HCT116 (cell line): ENCODE measurements around the gene ZNF787. TPM values are rescaled to one million over a fixed set of nuclear protein-coding genes. Genes with fewer than 3 reads are reported as not detected.

Experiments used
- ATAC-seq: fragments of 200-7000 bp; cut with Tn5 transposase; 2 replicates; pipeline ENCODE4 v1.9.1; 2020; ENCODE audit warnings: mild to moderate bottlenecking, moderate library complexity
- BruUV-seq: library from RNA; stranded (reverse); fragments of 400-500 nt; replicated peaks from 2 replicates; lab custom pipeline; 2021; lab: Mats Ljungman, UMichigan
- CTCF ChIA-PET: fragments of 300-600 bp; sonication (Branson Sonifier 250); formaldehyde crosslinking; loops from one replicate; lab custom pipeline; 2021; ENCODE audit warnings: antibody characterized with exemption; lab: Charles Lee
- POLR2A ChIA-PET: fragments of 300-600, 350-600 bp; sonication (Branson Sonifier 250); formaldehyde crosslinking; loops from one replicate; lab custom pipeline; 2021; ENCODE audit warnings: antibody characterized with exemption; lab: Charles Lee
- RAD21 ChIA-PET, 2 experiments: fragments of 300-600 bp; sonication (Branson Sonifier 250); formaldehyde crosslinking; loops; one replicate each; lab custom pipeline; 2023; ENCODE audit warnings: low total read pairs in 2 of 2; ENCODE audit not compliant: uncharacterized antibody in 2 of 2, unreplicated experiment in 2 of 2, low non-redundant PET in 1 of 2; lab: Charles Lee
- DNase-seq: peaks from one replicate; pipeline ENCODE4 v3.0.0-alpha.2; 2010; ENCODE audit warnings: low read depth, low spot score
- H2AFZ ChIP-seq: fragments of 200-600 bp; shearing (Covaris generic), sonication (generic); 2 replicates; pipeline ENCODE4 v1.6.1; 2017; ENCODE audit warnings: low read depth, mixed run types, mixed read lengths, antibody characterized with exemption, low read length; ENCODE audit not compliant: poor library complexity, severe bottlenecking
- H3K27ac ChIP-seq: 2 replicates; pipeline ENCODE4 v1.5.1; 2012; ENCODE audit warnings: low read depth, low read length
- H3K27me3 ChIP-seq: fragments of 200-600 bp; sonication (generic); 2 replicates; pipeline ENCODE4 v1.6.1; 2016; ENCODE audit warnings: mixed run types, low read length, mixed read lengths; ENCODE audit not compliant: insufficient read depth
- H3K36me3 ChIP-seq, 2 experiments: fragments of 200-500 bp in 1 of 2; fragments of 200-600 bp in 1 of 2; sonication (Bioruptor generic) in 1 of 2; sonication (generic) in 1 of 2; 2 replicates each; pipeline versions ENCODE4 v1.5.1 to v1.6.1; 2014 to 2016; ENCODE audit warnings: low read length in 2 of 2, inconsistent platforms in 1 of 2, mixed read lengths in 1 of 2, mixed run types in 1 of 2; ENCODE audit not compliant: insufficient read depth in 2 of 2, control insufficient read depth in 1 of 2
- H3K4me1 ChIP-seq, 2 experiments: fragments of 200-600 bp in 1 of 2; sonication (generic) in 1 of 2; 2 replicates each; pipeline versions ENCODE4 v1.5.1 to v1.6.1; 2012 to 2017; ENCODE audit warnings: low read length in 2 of 2, inconsistent platforms in 1 of 2, mild to moderate bottlenecking in 1 of 2, mixed read lengths in 1 of 2, mixed run types in 1 of 2, moderate library complexity in 1 of 2; ENCODE audit not compliant: insufficient read depth in 2 of 2, control insufficient read depth in 1 of 2
- H3K4me2 ChIP-seq: fragments of 200-600 bp; sonication (generic); 2 replicates; pipeline ENCODE4 v1.6.1; 2017; ENCODE audit warnings: mixed run types, low read length, mixed read lengths
- H3K4me3 ChIP-seq, 2 experiments: fragments of 200-600 bp in 1 of 2; sonication (generic) in 1 of 2; replicated peaks in 1 of 2; 2 replicates each; pipeline ENCODE4 v1.5.1; 2011 to 2016; ENCODE audit warnings: low read length in 2 of 2, control low read depth in 1 of 2, low read depth in 1 of 2, mild to moderate bottlenecking in 1 of 2, mixed read lengths in 1 of 2, mixed run types in 1 of 2
- H3K79me2 ChIP-seq: fragments of 200-600 bp; sonication (generic); 2 replicates; pipeline ENCODE4 v1.6.1; 2017; ENCODE audit warnings: mild to moderate bottlenecking, mixed run types, low read length, moderate library complexity, mixed read lengths; ENCODE audit not compliant: insufficient read depth
- H3K9ac ChIP-seq: fragments of 200-600 bp; sonication (generic); 2 replicates; pipeline ENCODE4 v1.6.1; 2016; ENCODE audit warnings: low read length, mixed read lengths
- H3K9me2 ChIP-seq: fragments of 200-600 bp; sonication (generic), shearing (Covaris generic); 2 replicates; pipeline ENCODE4 v1.6.1; 2017; ENCODE audit warnings: mixed run types, mild to moderate bottlenecking, moderate library complexity; ENCODE audit not compliant: insufficient read depth
- H3K9me3 ChIP-seq, 2 experiments: fragments of 200-500 bp in 1 of 2; fragments of 200-600 bp in 1 of 2; sonication (Bioruptor generic) in 1 of 2; sonication (generic) in 1 of 2; 2 replicates each; pipeline ENCODE4 v1.6.1; 2014 to 2017; ENCODE audit warnings: low read length in 2 of 2, mixed read lengths in 2 of 2, inconsistent platforms in 1 of 2, low read depth in 1 of 2, mild to moderate bottlenecking in 1 of 2, mixed run types in 1 of 2, moderate library complexity in 1 of 2; ENCODE audit not compliant: control insufficient read depth in 1 of 2, insufficient read depth in 1 of 2
- H4K20me1 ChIP-seq: fragments of 200-600 bp; sonication (generic), shearing (Covaris generic); 2 replicates; pipeline ENCODE4 v1.6.1; 2017; ENCODE audit warnings: mixed run types, mild to moderate bottlenecking, moderate library complexity; ENCODE audit not compliant: insufficient read depth
- ATF3 ChIP-seq: IDR thresholded peaks from 2 replicates; pipeline ENCODE4 v1.6.1; 2012
- CBX3 ChIP-seq: IDR thresholded peaks from 2 replicates; pipeline ENCODE4 v1.6.1; 2012; ENCODE audit warnings: low read depth
- CEBPB ChIP-seq: IDR thresholded peaks from 2 replicates; pipeline ENCODE4 v1.6.1; 2012; ENCODE audit warnings: low read depth
- ELF1 ChIP-seq: IDR thresholded peaks from 2 replicates; pipeline ENCODE4 v1.6.1; 2012; ENCODE audit warnings: low read depth, borderline replicate concordance
- EZH2 ChIP-seq: fragments of 200-600 bp; sonication (generic); IDR thresholded peaks from 2 replicates; pipeline ENCODE4 v1.6.1; 2017; ENCODE audit warnings: antibody characterized with exemption, mixed run types
- EZH2phosphoT487 ChIP-seq: fragments of 200-600 bp; IDR thresholded peaks from 2 replicates; pipeline ENCODE4 v1.6.1; 2018; ENCODE audit warnings: antibody characterized with exemption, borderline replicate concordance
- FOSL1 ChIP-seq: IDR thresholded peaks from 2 replicates; pipeline ENCODE4 v1.6.1; 2012; ENCODE audit warnings: low read depth
- JUND ChIP-seq: IDR thresholded peaks from 2 replicates; pipeline ENCODE4 v1.6.1; 2012
- POLR2A ChIP-seq: IDR thresholded peaks from 2 replicates; pipeline ENCODE4 v1.7.0; 2011; ENCODE audit warnings: borderline replicate concordance; ENCODE audit not compliant: insufficient read depth, insufficient read length; ENCODE audit errors: extremely low read depth
- POLR2AphosphoS5 ChIP-seq: IDR thresholded peaks from 2 replicates; pipeline ENCODE4 v1.6.1; 2011; ENCODE audit warnings: mild to moderate bottlenecking, low read depth, low read length, moderate library complexity
- RAD21 ChIP-seq: IDR thresholded peaks from 2 replicates; pipeline ENCODE4 v1.6.1; 2012; ENCODE audit warnings: low read depth, mild to moderate bottlenecking
- SIN3A ChIP-seq: IDR thresholded peaks from 2 replicates; pipeline ENCODE4 v1.6.1; 2012; ENCODE audit warnings: low read depth
- SRF ChIP-seq: IDR thresholded peaks from 2 replicates; pipeline ENCODE4 v1.6.1; 2012; ENCODE audit warnings: low read depth
- TCF7L2 ChIP-seq: IDR thresholded peaks from 2 replicates; pipeline ENCODE4 v1.7.0; 2011; ENCODE audit warnings: borderline replicate concordance, inconsistent platforms; ENCODE audit not compliant: insufficient read depth, insufficient read length; ENCODE audit errors: extremely low read depth
- ZFX ChIP-seq: fragments of 450-650 bp; IDR thresholded peaks from 2 replicates; pipeline ENCODE4 v1.6.1; 2017
- ZNF274 ChIP-seq: fragments of 200-500 bp; sonication (Bioruptor generic); IDR thresholded peaks from 2 replicates; pipeline ENCODE4 v1.6.1; 2014; ENCODE audit warnings: mild to moderate bottlenecking, low read depth, low read length, inconsistent platforms
- intact Hi-C: fragments of 100-400 bp; cut with micrococcal nuclease; formaldehyde crosslinking; loops from 2 replicates; pipeline ENCODE4 v1.10.0; 2022
- total RNA-seq: library from RNA; stranded (reverse); gene quantifications from one replicate; pipeline ENCODE4 v1.2.1, GENCODE V29; 2021; ENCODE audit not compliant: unreplicated experiment

The ZNF787 gene
- total RNA-seq, 1 experiment from 2014 or later = 40.3 TPM

- Histone ChIP-seq H3K27ac (no peak overlapping the region), H3K27me3 (no peaks in the 10 kb centered on the region), H2AFZ (no peak overlapping the region), H3K4me2 (no peak overlapping the region), H3K9me2 (no peaks in the 10 kb centered on the region), H3K9me3 (no peaks in the 10 kb centered on the region), H3K9ac (no peak overlapping the region), H4K20me1 (no peaks in the 10 kb centered on the region), H3K4me3 (no peak overlapping the region), H3K36me3 (0 out of 4 replicates have a peak, but pooled peaks cover 0 to 3% of the 10 kb centered on the region in 2 experiments), H3K4me1 (peaks cover 9 to 22% of the 10 kb centered on the region in 2 experiments), H3K79me2 (peaks cover 81% of the 10 kb centered on the region)
- intact Hi-C loops = no loop called here
- DNase-seq (no peak), ATAC-seq (no peak)
- ChIA-PET POLR2A (no interaction called here), RAD21 (no interaction called here), CTCF (no interaction called here)
- BruUV-seq = no TSS peak
- no peak for TF ChIP-seq SIN3A
- TF ChIP-seq TCF7L2 = no peak
- no peak for TF ChIP-seq EZH2
- TF ChIP-seq POLR2AphosphoS5 = no peak
These were observed 3.7 kb downstream of the ZNF787 start for GRCh38 chr19:56117376-56117884.

- no peak for TF ChIP-seq ELF1
- TF ChIP-seq JUND = no peak
- no peak for TF ChIP-seq POLR2A
- TF ChIP-seq FOSL1 = no peak
- no peak for TF ChIP-seq EZH2
- no peak for TF ChIP-seq TCF7L2
- TF ChIP-seq ZFX = no peak
- no peak for TF ChIP-seq EZH2phosphoT487
- TF ChIP-seq RAD21 = no peak
- TF ChIP-seq SRF = no peak
- TF ChIP-seq CBX3 = no peak
- TF ChIP-seq ZNF274 = no peak
- TF ChIP-seq ATF3 = no peak
- TF ChIP-seq CEBPB = no peak
- TF ChIP-seq, all 23 proteins: peak for 0
- POLR2A ChIA-PET = no interaction called here
- Histone ChIP-seq H3K9me2 (no peaks in the 10 kb centered on the region), H3K9ac (no peak overlapping the region), H3K4me3 (no peak overlapping the region), H3K9me3 (no peaks in the 10 kb centered on the region), H3K36me3 (0 out of 4 replicates have a peak, but pooled peaks cover 0 to 3% of the 10 kb centered on the region in 2 experiments), H3K4me2 (no peak overlapping the region), H3K27ac (no peak overlapping the region), H3K27me3 (no peaks in the 10 kb centered on the region), H2AFZ (no peak overlapping the region), H3K4me1 (peaks cover 6 to 14% of the 10 kb centered on the region in 2 experiments), H4K20me1 (no peaks in the 10 kb centered on the region), H3K79me2 (peaks cover 89% of the 10 kb centered on the region)
- CTCF ChIA-PET = no interaction called here
- DNase-seq (no peak), ATAC-seq (no peak)
- no TSS peak for BruUV-seq
- intact Hi-C loops = no loop called here
- RAD21 ChIA-PET = no interaction called here
These were observed 4.5 kb downstream of the ZNF787 start for GRCh38 chr19:56116606-56117005.
